Hepatocyte (in vitro differentiated cells): Measurements from ENCODE around the gene SEMA4C. TPM values are rescaled to one million over a fixed set of nuclear protein-coding genes. Genes with fewer than 3 reads are reported as not detected.

Experiments
- DNase-seq: peaks from one replicate; pipeline ENCODE4 v3.0.0-alpha.2; 2016; ENCODE audit warnings: low spot score
- H2AFZ ChIP-seq: fragments of 200-600 bp; sonication (generic); 2 replicates; pipeline ENCODE4 v1.6.0; 2016; ENCODE audit warnings: antibody characterized with exemption, mild to moderate bottlenecking
- H3K27ac ChIP-seq: fragments of 200-600 bp; sonication (generic); 2 replicates; pipeline ENCODE4 v1.5.1; 2016; ENCODE audit warnings: mild to moderate bottlenecking
- H3K27me3 ChIP-seq: fragments of 200-600 bp; sonication (generic); 2 replicates; pipeline ENCODE4 v1.6.1; 2016
- H3K36me3 ChIP-seq: fragments of 200-600 bp; sonication (generic); replicated peaks from 2 replicates; pipeline ENCODE4 v1.5.1; 2016; ENCODE audit warnings: low read depth; ENCODE audit not compliant: insufficient read depth
- H3K4me1 ChIP-seq: fragments of 200-600 bp; sonication (generic); 2 replicates; pipeline ENCODE4 v1.5.1; 2016; ENCODE audit warnings: mild to moderate bottlenecking, moderate library complexity; ENCODE audit not compliant: insufficient read depth
- H3K4me2 ChIP-seq: fragments of 200-600 bp; sonication (generic); 2 replicates; pipeline ENCODE4 v1.6.0; 2016
- H3K4me3 ChIP-seq: fragments of 200-600 bp; sonication (generic); 2 replicates; pipeline ENCODE4 v1.5.1; 2016; ENCODE audit warnings: mild to moderate bottlenecking
- H3K79me2 ChIP-seq: fragments of 200-600 bp; sonication (generic); 2 replicates; pipeline ENCODE4 v1.6.0; 2017; ENCODE audit warnings: mild to moderate bottlenecking
- H3K9me2 ChIP-seq: fragments of 200-600 bp; sonication (generic); replicated peaks from 2 replicates; pipeline ENCODE4 v1.6.0; 2017; ENCODE audit warnings: mild to moderate bottlenecking; ENCODE audit not compliant: insufficient read depth
- H3K9me3 ChIP-seq: fragments of 200-600 bp; sonication (generic); 2 replicates; pipeline ENCODE4 v1.5.1; 2016; ENCODE audit warnings: low read depth, mild to moderate bottlenecking
- H4K20me1 ChIP-seq: fragments of 200-600 bp; sonication (generic); 2 replicates; pipeline ENCODE4 v1.6.0; 2016; ENCODE audit warnings: mild to moderate bottlenecking; ENCODE audit not compliant: insufficient read depth, poor library complexity, severe bottlenecking
- CTCF ChIP-seq: fragments of 200-600 bp; sonication (generic); IDR thresholded peaks from 2 replicates; pipeline ENCODE4 v1.5.1; 2016; ENCODE audit warnings: antibody characterized with exemption, mild to moderate bottlenecking; ENCODE audit not compliant: poor library complexity
- EZH2 ChIP-seq: fragments of 200-600 bp; sonication (generic); IDR thresholded peaks from 2 replicates; pipeline ENCODE4 v1.6.1; 2016; ENCODE audit warnings: antibody characterized with exemption, mild to moderate bottlenecking, borderline replicate concordance
- EZH2phosphoT487 ChIP-seq: fragments of 200-600 bp; sonication (generic); IDR thresholded peaks from one replicate; pipeline ENCODE4 v1.6.1; 2018; ENCODE audit warnings: antibody characterized with exemption, mild to moderate bottlenecking, low read depth, moderate library complexity; ENCODE audit not compliant: unreplicated experiment, severe bottlenecking
- WGBS: methylation state at CpG from one replicate; pipeline ENCODE4 v1.1.6; 2016; ENCODE audit warnings: low lambda C conversion rate; ENCODE audit errors: missing lambda C conversion rate; 5-methylcytosine and 5-hydroxymethylcytosine counted together
- polyA plus RNA-seq: library from polyadenylated mRNA; unstranded; fragments of >200 nt; fragmentation: Nextera tagmentation; extraction: Ambion mirVana; gene quantifications from 2 replicates; pipeline ENCODE4 v1.2.1, GENCODE V29; 2016
- total RNA-seq: library from RNA; depleted of rRNA; stranded (reverse); fragments of >200 nt; gene quantifications from 2 replicates; pipeline ENCODE4 v1.2.3, GENCODE V29; 2014

The SEMA4C gene
- total and polyA plus RNA-seq, 2 experiments from 2014 or later: 28.6 to 37.5 TPM

DNA sequence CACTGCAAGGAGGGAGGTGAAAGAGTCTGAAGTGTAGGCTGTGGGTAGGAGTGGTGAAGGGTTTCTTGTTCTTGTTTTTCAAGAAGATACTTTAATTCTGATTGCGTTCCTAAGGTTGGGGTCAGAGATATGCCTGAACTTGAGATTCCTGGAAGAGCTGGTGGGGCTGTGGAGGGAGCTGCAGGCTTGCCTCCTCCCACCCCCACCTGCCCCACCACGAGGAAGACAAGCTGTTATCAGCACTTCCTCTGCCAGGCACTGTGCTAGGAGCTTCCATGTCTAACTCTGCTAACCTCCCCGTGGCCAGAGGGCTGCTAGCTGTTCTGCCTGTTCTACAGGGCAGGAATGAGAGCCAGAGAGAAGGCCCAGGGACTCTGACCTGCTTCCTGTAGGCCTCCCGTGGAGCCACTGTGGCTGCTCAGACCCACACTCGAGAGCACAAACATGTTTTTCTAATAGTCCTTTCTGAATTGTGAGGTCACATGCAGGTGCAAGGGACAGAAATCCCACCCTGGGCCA lies 39.8 kb downstream of the SEMA4C start:
- peaks cover 11% of the 10 kb centered on the region for H3K4me1 ChIP-seq
- no peak overlapping the region for H3K4me3 ChIP-seq
- H3K9me3 ChIP-seq: no peaks in the 10 kb centered on the region
- no peak for TF ChIP-seq EZH2
- TF ChIP-seq CTCF: no peak
- TF ChIP-seq EZH2phosphoT487: no peak
- no peak overlapping the region for H3K4me2 ChIP-seq
- H3K79me2 ChIP-seq: peaks cover 15% of the 10 kb centered on the region
- no peak overlapping the region for H2AFZ ChIP-seq
- no peaks in the 10 kb centered on the region for H3K27me3 ChIP-seq
- no peaks in the 10 kb centered on the region for H3K36me3 ChIP-seq
- H4K20me1 ChIP-seq: no peaks in the 10 kb centered on the region
- H3K27ac ChIP-seq: no peak overlapping the region
- no peak for DNase-seq
- 68% methylated on average over 5 of the region's 5 CpGs for WGBS
- no peaks in the 10 kb centered on the region for H3K9me2 ChIP-seq

DNA sequence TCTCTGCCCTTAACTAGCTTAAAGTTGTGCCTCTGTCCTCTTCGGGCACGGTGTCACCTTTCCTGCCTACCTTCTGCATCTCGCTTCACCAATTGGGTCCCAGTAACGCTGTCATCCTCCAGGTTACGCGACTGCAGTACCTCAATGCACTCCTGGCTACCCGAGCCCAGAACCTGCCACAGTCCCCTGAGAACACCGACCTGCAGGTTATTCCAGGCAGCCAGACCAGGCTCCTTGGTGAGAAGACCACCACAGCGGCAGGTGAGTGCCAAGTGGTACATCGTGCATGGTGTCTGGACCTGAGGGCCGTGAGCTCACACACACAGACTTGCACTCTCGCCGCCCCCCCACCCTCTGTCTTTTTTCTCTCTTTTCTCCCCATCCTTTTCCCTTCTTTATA lies 41.0 kb downstream of the SEMA4C start:
- no peak overlapping the region for H3K4me3 ChIP-seq
- H3K9me2 ChIP-seq: no peaks in the 10 kb centered on the region
- H3K4me2 ChIP-seq: no peak overlapping the region
- no peaks in the 10 kb centered on the region for H3K9me3 ChIP-seq
- 96% methylated on average over 13 of the region's 13 CpGs for WGBS
- no peaks in the 10 kb centered on the region for H3K27me3 ChIP-seq
- peaks cover 18% of the 10 kb centered on the region for H3K4me1 ChIP-seq
- H3K36me3 ChIP-seq: no peaks in the 10 kb centered on the region
- H4K20me1 ChIP-seq: no peaks in the 10 kb centered on the region
- H2AFZ ChIP-seq: no peak overlapping the region
- no peak for DNase-seq
- H3K27ac ChIP-seq: no peak overlapping the region
- peaks cover 24% of the 10 kb centered on the region for H3K79me2 ChIP-seq
- TF ChIP-seq EZH2phosphoT487 (no peak), EZH2 (no peak), CTCF (no peak)

DNA sequence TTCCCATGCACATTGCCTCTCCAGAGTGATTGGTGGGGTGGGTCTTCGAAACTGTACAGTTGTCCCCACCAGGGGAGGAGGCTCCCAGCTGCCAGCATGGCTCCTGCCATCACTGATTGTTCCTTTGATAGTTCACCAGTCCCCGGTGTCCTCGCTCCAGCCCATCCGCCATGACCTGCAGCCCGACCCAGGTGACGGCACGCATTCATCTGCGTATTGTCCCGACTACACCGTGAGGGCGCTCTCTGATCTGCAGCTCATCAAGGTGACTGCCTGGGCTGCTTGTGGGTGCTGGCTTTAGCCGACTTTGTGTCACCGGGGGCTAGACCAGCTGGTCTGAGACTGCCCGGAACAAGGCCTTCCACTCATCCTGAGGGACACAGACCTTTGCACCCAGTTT lies 41.4 kb downstream of the SEMA4C start:
- H3K4me1 ChIP-seq: peaks cover 23% of the 10 kb centered on the region
- DNase-seq: no peak
- no peak overlapping the region for H3K4me2 ChIP-seq
- no peaks in the 10 kb centered on the region for H3K36me3 ChIP-seq
- H3K9me2 ChIP-seq: no peaks in the 10 kb centered on the region
- H3K27ac ChIP-seq: no peak overlapping the region
- WGBS: 98% methylated on average over 14 of the region's 14 CpGs
- H3K4me3 ChIP-seq: no peak overlapping the region
- H3K9me3 ChIP-seq: no peaks in the 10 kb centered on the region
- H3K27me3 ChIP-seq: no peaks in the 10 kb centered on the region
- peaks cover 4% of the 10 kb centered on the region for H4K20me1 ChIP-seq
- TF ChIP-seq EZH2: no peak
- no peak for TF ChIP-seq EZH2phosphoT487
- no peak for TF ChIP-seq CTCF
- H3K79me2 ChIP-seq: peaks cover 28% of the 10 kb centered on the region
- H2AFZ ChIP-seq: no peak overlapping the region
